ENCODE results near the gene HIPK2. TPM values are rescaled to one million over a fixed set of nuclear protein-coding genes. Genes with fewer than 3 reads are reported as not detected.

HIPK2 gene
- total and polyA plus RNA-seq, 2 experiments from 2014 or later: 18.2 to 22.9 TPM

GRCh38 chr7:139683137-139683921, 94.5 kb downstream of the HIPK2 start:
- 82% methylated on average over 16 of the region's 16 CpGs for WGBS (ENCODE audit: low lambda C conversion rate, missing lambda C conversion rate)
- no peak for DNase-seq (ENCODE audit: low spot score)
- Histone ChIP-seq H3K4me2 (no peak overlapping the region), H3K9me3 (ENCODE audit: low read depth) (no peaks in the 10 kb centered on the region), H4K20me1 (ENCODE audit: insufficient read depth, poor library complexity, severe bottlenecking) (no peaks in the 10 kb centered on the region), H2AFZ (no peak overlapping the region), H3K4me3 (no peak overlapping the region), H3K4me1 (ENCODE audit: insufficient read depth) (peaks cover 36% of the 10 kb centered on the region), H3K79me2 (peaks cover 60% of the 10 kb centered on the region), H3K27ac (peak overlapping the region; percentile 92), H3K27me3 (no peaks in the 10 kb centered on the region), H3K9me2 (replicated peaks; ENCODE audit: insufficient read depth) (no peaks in the 10 kb centered on the region), H3K36me3 (replicated peaks; ENCODE audit: insufficient read depth, low read depth) (no peaks in the 10 kb centered on the region)
- TF ChIP-seq EZH2phosphoT487 (IDR thresholded peaks at IDR 0.05; ENCODE audit: low read depth, severe bottlenecking, unreplicated experiment): no peak
- TF ChIP-seq CTCF (IDR thresholded peaks at IDR 0.05; ENCODE audit: poor library complexity): no peak
- TF ChIP-seq EZH2 (IDR thresholded peaks at IDR 0.05; ENCODE audit: borderline replicate concordance): no peak

GRCh38 chr7:139682136-139683013, 95.4 kb downstream of the HIPK2 start:
- no peak for DNase-seq (ENCODE audit: low spot score)
- H3K4me3 ChIP-seq: no peak overlapping the region
- H3K4me1 ChIP-seq (ENCODE audit: insufficient read depth): peaks cover 36% of the 10 kb centered on the region
- no peak overlapping the region for H3K4me2 ChIP-seq
- H3K27me3 ChIP-seq: no peaks in the 10 kb centered on the region
- peaks cover 58% of the 10 kb centered on the region for H3K79me2 ChIP-seq
- H3K9me2 ChIP-seq (replicated peaks; ENCODE audit: insufficient read depth): no peaks in the 10 kb centered on the region
- no peak overlapping the region for H2AFZ ChIP-seq
- H3K9me3 ChIP-seq (ENCODE audit: low read depth): no peaks in the 10 kb centered on the region
- 89% methylated on average over 9 of the region's 9 CpGs for WGBS (ENCODE audit: low lambda C conversion rate, missing lambda C conversion rate)
- H3K27ac ChIP-seq: peak overlapping the region; percentile 92
- H3K36me3 ChIP-seq (replicated peaks; ENCODE audit: insufficient read depth, low read depth): no peaks in the 10 kb centered on the region
- H4K20me1 ChIP-seq (ENCODE audit: insufficient read depth, poor library complexity, severe bottlenecking): no peaks in the 10 kb centered on the region
- no peak for TF ChIP-seq EZH2phosphoT487 (IDR thresholded peaks at IDR 0.05; ENCODE audit: low read depth, severe bottlenecking, unreplicated experiment)

GRCh38 chr7:139681812-139682135, 96.0 kb downstream of the HIPK2 start:
- peaks cover 36% of the 10 kb centered on the region for H3K4me1 ChIP-seq (ENCODE audit: insufficient read depth)
- H3K79me2 ChIP-seq: peaks cover 55% of the 10 kb centered on the region
- no peaks in the 10 kb centered on the region for H4K20me1 ChIP-seq (ENCODE audit: insufficient read depth, poor library complexity, severe bottlenecking)
- no peak overlapping the region for H2AFZ ChIP-seq
- no peaks in the 10 kb centered on the region for H3K36me3 ChIP-seq (replicated peaks; ENCODE audit: insufficient read depth, low read depth)
- 95% methylated on average over 4 of the region's 4 CpGs for whole genome bisulfite sequencing (ENCODE audit: low lambda C conversion rate, missing lambda C conversion rate)
- peak overlapping the region; percentile 92 for H3K27ac ChIP-seq
- no peak overlapping the region for H3K4me2 ChIP-seq
- H3K9me2 ChIP-seq (replicated peaks; ENCODE audit: insufficient read depth): no peaks in the 10 kb centered on the region
- H3K9me3 ChIP-seq (ENCODE audit: low read depth): no peaks in the 10 kb centered on the region
- DNase-seq (ENCODE audit: low spot score): no peak
- H3K4me3 ChIP-seq: no peak overlapping the region
- H3K27me3 ChIP-seq: no peaks in the 10 kb centered on the region
- TF ChIP-seq EZH2phosphoT487 (IDR thresholded peaks at IDR 0.05; ENCODE audit: low read depth, severe bottlenecking, unreplicated experiment) (no peak), CTCF (IDR thresholded peaks at IDR 0.05; ENCODE audit: poor library complexity) (no peak), EZH2 (IDR thresholded peaks at IDR 0.05; ENCODE audit: borderline replicate concordance) (no peak)

GRCh38 chr7:139681463-139681755, 96.4 kb downstream of the HIPK2 start:
- Histone ChIP-seq H3K4me1 (ENCODE audit: insufficient read depth) (peaks cover 36% of the 10 kb centered on the region), H3K27ac (peak overlapping the region; percentile 92)

More at GRCh38 chr7:139681463-139681755, 96.4 kb downstream of the HIPK2 start:
- 96% methylated on average over 6 of the region's 6 CpGs for WGBS (ENCODE audit: low lambda C conversion rate, missing lambda C conversion rate)
- TF ChIP-seq EZH2phosphoT487 (IDR thresholded peaks at IDR 0.05; ENCODE audit: low read depth, severe bottlenecking, unreplicated experiment) (no peak), EZH2 (IDR thresholded peaks at IDR 0.05; ENCODE audit: borderline replicate concordance) (no peak), CTCF (IDR thresholded peaks at IDR 0.05; ENCODE audit: poor library complexity) (no peak)
- Histone ChIP-seq H3K79me2 (peaks cover 56% of the 10 kb centered on the region), H2AFZ (no peak overlapping the region), H3K9me2 (replicated peaks; ENCODE audit: insufficient read depth) (no peaks in the 10 kb centered on the region), H3K36me3 (replicated peaks; ENCODE audit: insufficient read depth, low read depth) (no peaks in the 10 kb centered on the region), H4K20me1 (ENCODE audit: insufficient read depth, poor library complexity, severe bottlenecking) (no peaks in the 10 kb centered on the region), H3K4me2 (no peak overlapping the region), H3K27me3 (no peaks in the 10 kb centered on the region), H3K4me3 (no peak overlapping the region), H3K9me3 (ENCODE audit: low read depth) (no peaks in the 10 kb centered on the region)
- DNase-seq (ENCODE audit: low spot score): no peak

Data from hepatocyte (in vitro differentiated cells).